ENCODE data around the gene FAM76A.

GRCh38 chr1:27762033-27762432 lies 36.3 kb downstream of the FAM76A start:
- TF ChIP-seq, protein P1, sequence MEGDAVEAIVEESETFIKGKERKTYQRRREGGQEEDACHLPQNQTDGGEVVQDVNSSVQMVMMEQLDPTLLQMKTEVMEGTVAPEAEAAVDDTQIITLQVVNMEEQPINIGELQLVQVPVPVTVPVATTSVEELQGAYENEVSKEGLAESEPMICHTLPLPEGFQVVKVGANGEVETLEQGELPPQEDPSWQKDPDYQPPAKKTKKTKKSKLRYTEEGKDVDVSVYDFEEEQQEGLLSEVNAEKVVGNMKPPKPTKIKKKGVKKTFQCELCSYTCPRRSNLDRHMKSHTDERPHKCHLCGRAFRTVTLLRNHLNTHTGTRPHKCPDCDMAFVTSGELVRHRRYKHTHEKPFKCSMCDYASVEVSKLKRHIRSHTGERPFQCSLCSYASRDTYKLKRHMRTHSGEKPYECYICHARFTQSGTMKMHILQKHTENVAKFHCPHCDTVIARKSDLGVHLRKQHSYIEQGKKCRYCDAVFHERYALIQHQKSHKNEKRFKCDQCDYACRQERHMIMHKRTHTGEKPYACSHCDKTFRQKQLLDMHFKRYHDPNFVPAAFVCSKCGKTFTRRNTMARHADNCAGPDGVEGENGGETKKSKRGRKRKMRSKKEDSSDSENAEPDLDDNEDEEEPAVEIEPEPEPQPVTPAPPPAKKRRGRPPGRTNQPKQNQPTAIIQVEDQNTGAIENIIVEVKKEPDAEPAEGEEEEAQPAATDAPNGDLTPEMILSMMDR (conservative IDR thresholded peaks at IDR 0.05 in 1 of 2, IDR thresholded peaks at IDR 0.05 in 1 of 2; ENCODE audit: low read depth in 1 of 2, low read length in 2 of 2), result no peak
- TF ChIP-seq EZH2 (IDR thresholded peaks at IDR 0.05; ENCODE audit: low read length, missing control alignments), result no peak
